NT2/D1 (cell line): Measurements from ENCODE around the gene MIER2.

Experiments used
- SUZ12 ChIP-seq: IDR thresholded peaks from 2 replicates; pipeline ENCODE4 v1.6.1; 2011; ENCODE audit not compliant: insufficient read length, insufficient read depth; ENCODE audit errors: extremely low read depth
- ZNF274 ChIP-seq: IDR thresholded peaks from 2 replicates; pipeline ENCODE4 v1.6.1; 2011; ENCODE audit warnings: mild to moderate bottlenecking, low read depth, low read length

GRCh38 chr19:310781-311496 lies 33.7 kb downstream of the MIER2 start:
- TF ChIP-seq ZNF274, result no peak
- TF ChIP-seq SUZ12, result no peak
